GM19099 (cell line): ENCODE measurements around the gene FASTKD3.

Source experiments
- POLR2A ChIP-seq: IDR thresholded peaks from 3 replicates; pipeline ENCODE4 v1.6.1; 2011; ENCODE audit warnings: low read depth; ENCODE audit not compliant: insufficient read length; ENCODE audit errors: extremely low read depth

Gene FASTKD3

GRCh38 chr5:7842531-7842930, 26.3 kb downstream of the FASTKD3 start:
- TF ChIP-seq POLR2A: no peak

- no peak for TF ChIP-seq POLR2A
Observed at GRCh38 chr5:7837403-7837802, 31.4 kb downstream of the FASTKD3 start.

- TF ChIP-seq POLR2A: no peak
Observed at GRCh38 chr5:7834982-7835381, 33.8 kb downstream of the FASTKD3 start.

GRCh38 chr5:7828269-7828668, 40.6 kb downstream of the FASTKD3 start:
- TF ChIP-seq POLR2A: no peak

GRCh38 chr5:7827610-7828009, 41.2 kb downstream of the FASTKD3 start:
- no peak for TF ChIP-seq POLR2A

GRCh38 chr5:7825630-7826029, 43.2 kb downstream of the FASTKD3 start:
- no peak for TF ChIP-seq POLR2A

- no peak for TF ChIP-seq POLR2A
Observed at GRCh38 chr5:7824995-7825394, 43.8 kb downstream of the FASTKD3 start.

GRCh38 chr5:7823594-7823993, 45.2 kb downstream of the FASTKD3 start:
- no peak for TF ChIP-seq POLR2A

GRCh38 chr5:7822449-7822848, 46.4 kb downstream of the FASTKD3 start:
- no peak for TF ChIP-seq POLR2A

- no peak for TF ChIP-seq POLR2A
Observed at GRCh38 chr5:7816535-7816901, 52.3 kb downstream of the FASTKD3 start.

GRCh38 chr5:7815892-7816534, 52.8 kb downstream of the FASTKD3 start:
- TF ChIP-seq POLR2A: no peak

GRCh38 chr5:7814816-7815215, 54.0 kb downstream of the FASTKD3 start:
- TF ChIP-seq POLR2A: no peak

GRCh38 chr5:7813576-7813975, 55.3 kb downstream of the FASTKD3 start:
- TF ChIP-seq POLR2A: no peak

- TF ChIP-seq POLR2A: no peak
Observed at GRCh38 chr5:7813007-7813406, 55.8 kb downstream of the FASTKD3 start.

- no peak for TF ChIP-seq POLR2A
Observed at GRCh38 chr5:7811715-7812114, 57.1 kb downstream of the FASTKD3 start.
